H9 (cell line): ENCODE data around the gene RRBP1. TPM values are rescaled to one million over a fixed set of nuclear protein-coding genes. Genes with fewer than 3 reads are reported as not detected.

Source experiments
- DNase-seq: peaks from one replicate; pipeline ENCODE4 v3.0.0-alpha.2; 2017
- H2AFZ ChIP-seq: one replicate; pipeline ENCODE4 v1.6.1; 2013; ENCODE audit warnings: mild to moderate bottlenecking, low read length, control low read depth, moderate library complexity
- H2AK5ac ChIP-seq: 2 replicates; pipeline ENCODE4 v1.6.1; 2013; ENCODE audit warnings: low read length, control low read depth, mixed read lengths; ENCODE audit not compliant: insufficient read length
- H2BK120ac ChIP-seq: one replicate; pipeline ENCODE4 v1.6.1; 2013; ENCODE audit warnings: low read depth, mild to moderate bottlenecking, low read length, control low read depth, inconsistent platforms; ENCODE audit not compliant: poor library complexity, severe bottlenecking
- H2BK12ac ChIP-seq: 2 replicates; pipeline ENCODE4 v1.6.1; 2013; ENCODE audit warnings: low read length, control low read depth, mixed read lengths, low read depth; ENCODE audit not compliant: insufficient read length
- H2BK15ac ChIP-seq: 2 replicates; pipeline ENCODE4 v1.6.1; 2013; ENCODE audit warnings: low read depth, low read length, control low read depth
- H2BK20ac ChIP-seq: one replicate; pipeline ENCODE4 v1.6.1; 2013; ENCODE audit warnings: low read depth, mild to moderate bottlenecking, low read length, control low read depth, inconsistent platforms; ENCODE audit not compliant: poor library complexity, severe bottlenecking
- H2BK5ac ChIP-seq: 2 replicates; pipeline ENCODE4 v1.6.1; 2013; ENCODE audit warnings: low read length, control low read depth, mixed read lengths; ENCODE audit not compliant: insufficient read length
- H3K14ac ChIP-seq: 2 replicates; pipeline ENCODE4 v1.6.1; 2013; ENCODE audit warnings: low read length, control low read depth; ENCODE audit not compliant: insufficient read depth
- H3K18ac ChIP-seq: 2 replicates; pipeline ENCODE4 v1.6.1; 2013; ENCODE audit warnings: low read depth, mild to moderate bottlenecking, mixed read lengths, low read length, control low read depth; ENCODE audit not compliant: insufficient read length
- H3K23ac ChIP-seq: 2 replicates; pipeline ENCODE4 v1.6.1; 2013; ENCODE audit warnings: low read length, control low read depth, mixed read lengths, low read depth; ENCODE audit not compliant: insufficient read length
- H3K23me2 ChIP-seq: 2 replicates; pipeline ENCODE4 v1.6.1; 2013; ENCODE audit warnings: low read depth, mild to moderate bottlenecking, mixed read lengths, low read length, control low read depth; ENCODE audit not compliant: insufficient read length, poor library complexity, severe bottlenecking
- H3K27ac ChIP-seq: 2 replicates; pipeline ENCODE4 v1.5.1; 2013; ENCODE audit warnings: low read length, control low read depth, mixed read lengths, low read depth; ENCODE audit not compliant: insufficient read length
- H3K27me3 ChIP-seq: 2 replicates; pipeline ENCODE4 v1.6.1; 2013; ENCODE audit warnings: low read length, control low read depth, inconsistent platforms; ENCODE audit not compliant: insufficient read depth
- H3K4ac ChIP-seq: 2 replicates; pipeline ENCODE4 v1.6.1; 2013; ENCODE audit warnings: low read depth, mild to moderate bottlenecking, control low read depth, inconsistent platforms, low read length, moderate library complexity
- H3K4me1 ChIP-seq: 2 replicates; pipeline ENCODE4 v1.6.1; 2013; ENCODE audit warnings: low read length, control low read depth, inconsistent platforms; ENCODE audit not compliant: insufficient read depth
- H3K4me2 ChIP-seq: 2 replicates; pipeline ENCODE4 v1.6.1; 2013; ENCODE audit warnings: low read length, control low read depth, mixed read lengths; ENCODE audit not compliant: insufficient read length, insufficient read depth
- H3K56ac ChIP-seq: 2 replicates; pipeline ENCODE4 v1.6.1; 2013; ENCODE audit warnings: low read depth, mild to moderate bottlenecking, mixed read lengths, low read length, control low read depth; ENCODE audit not compliant: insufficient read length
- H3K79me1 ChIP-seq: 2 replicates; pipeline ENCODE4 v1.6.1; 2013; ENCODE audit warnings: low read depth, mild to moderate bottlenecking, moderate library complexity, low read length, control low read depth, inconsistent platforms; ENCODE audit not compliant: insufficient read depth, poor library complexity, severe bottlenecking
- H3K79me2 ChIP-seq: 2 replicates; pipeline ENCODE4 v1.6.1; 2013; ENCODE audit warnings: low read length, control low read depth, inconsistent platforms; ENCODE audit not compliant: insufficient read depth
- H3K9ac ChIP-seq: 2 replicates; pipeline ENCODE4 v1.6.1; 2013; ENCODE audit warnings: low read length, control low read depth, mixed read lengths; ENCODE audit not compliant: insufficient read length; ENCODE audit errors: extremely low read depth
- H3K9me3 ChIP-seq: one replicate; pipeline ENCODE4 v1.6.1; 2013; ENCODE audit warnings: low read depth, low read length, inconsistent platforms; ENCODE audit not compliant: control insufficient read depth
- H3T11ph ChIP-seq: one replicate; pipeline ENCODE4 v1.6.1; 2013; ENCODE audit warnings: mild to moderate bottlenecking, low read length, control low read depth, inconsistent platforms
- H4K20me1 ChIP-seq: one replicate; pipeline ENCODE4 v1.6.1; 2013; ENCODE audit not compliant: control insufficient read depth, insufficient read length, insufficient read depth
- H4K5ac ChIP-seq: 2 replicates; pipeline ENCODE4 v1.6.1; 2013; ENCODE audit warnings: low read depth, mild to moderate bottlenecking, mixed read lengths, low read length, control low read depth; ENCODE audit not compliant: insufficient read length
- H4K8ac ChIP-seq: replicated peaks from 2 replicates; pipeline ENCODE4 v1.6.1; 2013; ENCODE audit warnings: low read length, control low read depth, mixed read lengths, low read depth; ENCODE audit not compliant: insufficient read length
- H4K91ac ChIP-seq: 2 replicates; pipeline ENCODE4 v1.6.1; 2013; ENCODE audit warnings: low read depth, mild to moderate bottlenecking, moderate library complexity, mixed read lengths, low read length, control low read depth; ENCODE audit not compliant: insufficient read length
- H3K27ac Mint-ChIP-seq, 3 experiments: 2 replicates in 2 of 3; 3 replicates in 1 of 3; pipeline ENCODE4 v1.8.0; 2020 to 2021; ENCODE audit warnings: mixed read lengths in 3 of 3, mild to moderate bottlenecking in 1 of 3, moderate library complexity in 1 of 3
- H3K27me3 Mint-ChIP-seq: 2 replicates; pipeline ENCODE4 v1.8.0; 2021; ENCODE audit warnings: low read depth, mild to moderate bottlenecking, moderate library complexity, mixed read lengths
- H3K36me3 Mint-ChIP-seq, 3 experiments: 2 replicates in 2 of 3; 3 replicates in 1 of 3; pipeline ENCODE4 v1.8.0; 2020 to 2021; ENCODE audit warnings: low read depth in 3 of 3, mixed read lengths in 3 of 3; ENCODE audit not compliant: insufficient read depth in 1 of 3
- H3K4me1 Mint-ChIP-seq, 2 experiments: 2 replicates each; pipeline ENCODE4 v1.8.0; 2020; ENCODE audit warnings: mixed read lengths in 2 of 2
- H3K4me3 Mint-ChIP-seq, 2 experiments: 2 replicates in 1 of 2; 3 replicates in 1 of 2; pipeline ENCODE4 v1.8.0; 2020 to 2021; ENCODE audit warnings: mild to moderate bottlenecking in 2 of 2, mixed read lengths in 2 of 2, moderate library complexity in 1 of 2
- H3K9me3 Mint-ChIP-seq, 2 experiments: 2 replicates in 1 of 2; 3 replicates in 1 of 2; pipeline ENCODE4 v1.8.0; 2020; ENCODE audit warnings: mild to moderate bottlenecking in 2 of 2, mixed read lengths in 2 of 2, moderate library complexity in 1 of 2
- CTCF ChIP-seq: fragments of 200-600 bp; sonication (generic); conservative IDR thresholded peaks from 3 replicates; pipeline ENCODE4 v1.8.0; 2021; ENCODE audit warnings: antibody characterized with exemption, mild to moderate bottlenecking
- WGBS: extraction: QIAGEN DNeasy Blood & Tissue Kit; methylation state at CpG from one replicate; pipeline ENCODE4 v1.1.7; 2013; ENCODE audit warnings: missing lambda C conversion rate, low lambda C conversion rate, mixed read lengths; ENCODE audit not compliant: insufficient read length; ENCODE audit errors: extremely low coverage; 5-methylcytosine and 5-hydroxymethylcytosine counted together
- total RNA-seq: library from RNA; stranded (reverse); gene quantifications from 2 replicates; pipeline ENCODE4 v1.2.1, GENCODE V29; 2021

The RRBP1 gene
- total RNA-seq, 1 experiment from 2014 or later, result 97.8 TPM

DNA sequence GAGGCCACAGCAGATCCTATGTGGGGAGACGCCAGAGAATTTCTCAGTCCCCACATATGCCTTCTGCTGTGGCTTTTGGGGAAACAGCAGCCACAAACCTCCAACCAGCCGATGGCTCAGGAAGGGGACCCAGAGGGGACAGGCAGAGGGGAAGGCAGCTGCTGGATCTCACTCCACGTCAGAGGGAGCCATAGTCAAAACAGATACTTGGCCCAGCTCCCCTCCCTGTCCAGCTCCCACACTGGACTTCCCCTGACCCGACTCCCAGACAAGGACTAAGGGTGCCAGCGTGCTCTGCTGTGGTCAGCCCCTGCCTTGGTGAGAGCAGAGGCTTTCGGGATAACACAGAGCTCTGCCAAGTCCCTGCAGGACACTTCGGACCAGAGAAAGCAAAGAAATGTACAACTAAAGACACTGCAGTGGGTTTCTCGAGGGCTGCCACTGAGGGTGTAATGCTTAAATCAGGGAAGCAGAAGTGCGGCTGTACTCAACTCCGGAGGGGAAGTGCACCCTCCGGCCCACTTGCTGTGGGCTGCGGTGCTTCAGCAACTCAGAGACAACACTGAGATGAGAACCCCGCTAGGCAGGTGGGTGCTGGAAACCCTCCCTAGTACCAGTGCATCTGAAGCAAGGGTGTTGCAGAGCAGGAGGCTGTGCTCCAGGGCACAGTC lies 47.2 kb downstream of the RRBP1 start:
- H3K4me1 ChIP-seq, result no peaks in the 10 kb centered on the region
- no peak overlapping the region for H4K91ac ChIP-seq
- H3K14ac ChIP-seq, result no peak overlapping the region; the same call in 1 of the 2 replicates
- no peak overlapping the region for H2BK12ac ChIP-seq
- no peaks in the 10 kb centered on the region for H3K79me1 ChIP-seq
- H3K27me3 Mint-ChIP-seq, result no peaks in the 10 kb centered on the region
- no peaks in the 10 kb centered on the region for H3K79me2 ChIP-seq
- H3K56ac ChIP-seq, result no peak overlapping the region
- no peak overlapping the region for H4K8ac ChIP-seq
- H3K18ac ChIP-seq, result no peak overlapping the region
- no peak overlapping the region for H3T11ph ChIP-seq
- H3K4ac ChIP-seq, result no peak overlapping the region
- WGBS, result no CpG with 5 or more reads among the region's 13 CpGs
- no peak overlapping the region for H4K5ac ChIP-seq
- H2BK5ac ChIP-seq, result no peak overlapping the region
- no peak overlapping the region for H2BK15ac ChIP-seq
- H3K4me2 ChIP-seq, result no peak overlapping the region
- H3K23ac ChIP-seq, result no peak overlapping the region
- H3K36me3 Mint-ChIP-seq, result peaks cover 32 to 68% (median 53%) of the 10 kb centered on the region in 3 experiments
- H3K27me3 ChIP-seq, result no peaks in the 10 kb centered on the region
- H2BK120ac ChIP-seq, result no peak overlapping the region
- no peaks in the 10 kb centered on the region for H3K23me2 ChIP-seq
- H2AK5ac ChIP-seq, result no peak overlapping the region
- no peak overlapping the region for H3K9ac ChIP-seq
- H3K4me1 Mint-ChIP-seq, result peaks cover 11 to 16% of the 10 kb centered on the region in 2 experiments
- no peak overlapping the region; a peak in 1 of 7 replicates for H3K27ac Mint-ChIP-seq
- H3K9me3 Mint-ChIP-seq, result no peaks in the 10 kb centered on the region
- H3K9me3 ChIP-seq, result no peaks in the 10 kb centered on the region
- TF ChIP-seq CTCF, result no peak
- no peak overlapping the region for H3K4me3 Mint-ChIP-seq
- no peak overlapping the region for H3K27ac ChIP-seq
- no peak overlapping the region for H2BK20ac ChIP-seq
- no peak for DNase-seq
- H2AFZ ChIP-seq, result no peak overlapping the region
- H4K20me1 ChIP-seq, result no peaks in the 10 kb centered on the region
